ENCODE data around the gene BABAM2. TPM values are rescaled to one million over a fixed set of nuclear protein-coding genes. Genes with fewer than 3 reads are reported as not detected.
A peak's percentile ranks its signal among the peaks of the same experiment; 100 is the strongest.

BABAM2 gene
- total RNA-seq, 1 donor from 2014 or later, result 28.5 TPM

GRCh38 chr2:28185153-28185552 lies 294.6 kb downstream of the BABAM2 start:
- H3K4me3 Mint-ChIP-seq (ENCODE audit: unreplicated experiment), result no peak overlapping the region
- peaks cover 7% of the 10 kb centered on the region for H3K4me1 ChIP-seq (ENCODE audit: insufficient read depth, low read length)
- no peaks in the 10 kb centered on the region for H3K36me3 ChIP-seq (ENCODE audit: insufficient read depth, low read length)
- no peak overlapping the region for H3K27ac ChIP-seq (ENCODE audit: low read depth, low read length)
- no peaks in the 10 kb centered on the region for H3K27me3 ChIP-seq (ENCODE audit: insufficient read depth, low read length)
- no peak overlapping the region for H2AFZ ChIP-seq (ENCODE audit: low read depth, low read length)
- no peak overlapping the region for H3K4me3 ChIP-seq (ENCODE audit: insufficient read depth, low read depth, low read length)
- H3K79me2 ChIP-seq (ENCODE audit: insufficient read depth, low read length), result no peaks in the 10 kb centered on the region
- no peaks in the 10 kb centered on the region for H3K9me3 ChIP-seq (ENCODE audit: insufficient read depth, low read depth, low read length)
- H3K27me3 Mint-ChIP-seq (ENCODE audit: low read depth, unreplicated experiment), result no peaks in the 10 kb centered on the region
- TF ChIP-seq CTCF (IDR thresholded peaks at IDR 0.05; ENCODE audit: insufficient read depth, low read depth, low read length) (no peak), EZH2 (IDR thresholded peaks at IDR 0.05; ENCODE audit: insufficient read depth, low read length) (no peak)
- no peak overlapping the region for H3K9ac ChIP-seq (ENCODE audit: low read length)
- no peak for DNase-seq (ENCODE audit: low read depth)
- H3K27ac Mint-ChIP-seq (ENCODE audit: unreplicated experiment), result no peak overlapping the region
- no peaks in the 10 kb centered on the region for H4K20me1 ChIP-seq (ENCODE audit: insufficient read depth, low read length)
- H3K4me2 ChIP-seq (ENCODE audit: low read length), result no peak overlapping the region
- FAIRE-seq, result no peak
- H3K36me3 Mint-ChIP-seq (ENCODE audit: low read depth, unreplicated experiment), result no peaks in the 10 kb centered on the region
- H3K9me3 Mint-ChIP-seq (ENCODE audit: unreplicated experiment), result peaks cover 1% of the 10 kb centered on the region
- H3K4me1 Mint-ChIP-seq (ENCODE audit: low read depth, unreplicated experiment), result peaks cover 5% of the 10 kb centered on the region

- TF ChIP-seq EZH2 (IDR thresholded peaks at IDR 0.05; ENCODE audit: insufficient read depth, low read length) (no peak), CTCF (IDR thresholded peaks at IDR 0.05; ENCODE audit: insufficient read depth, low read depth, low read length) (no peak)
- no peaks in the 10 kb centered on the region for H3K27me3 Mint-ChIP-seq (ENCODE audit: low read depth, unreplicated experiment)
- Histone ChIP-seq H3K4me1 (ENCODE audit: insufficient read depth, low read length) (peaks cover 7% of the 10 kb centered on the region), H3K9me3 (ENCODE audit: insufficient read depth, low read depth, low read length) (no peaks in the 10 kb centered on the region), H4K20me1 (ENCODE audit: insufficient read depth, low read length) (no peaks in the 10 kb centered on the region), H2AFZ (ENCODE audit: low read depth, low read length) (no peak overlapping the region), H3K27ac (ENCODE audit: low read depth, low read length) (peak overlapping the region; percentile 27), H3K9ac (ENCODE audit: low read length) (no peak overlapping the region), H3K27me3 (ENCODE audit: insufficient read depth, low read length) (no peaks in the 10 kb centered on the region), H3K36me3 (ENCODE audit: insufficient read depth, low read length) (no peaks in the 10 kb centered on the region), H3K4me3 (ENCODE audit: insufficient read depth, low read depth, low read length) (no peak overlapping the region), H3K4me2 (ENCODE audit: low read length) (no peak overlapping the region), H3K79me2 (ENCODE audit: insufficient read depth, low read length) (no peaks in the 10 kb centered on the region)
- no peak overlapping the region for H3K4me3 Mint-ChIP-seq (ENCODE audit: unreplicated experiment)
- peaks cover 5% of the 10 kb centered on the region for H3K4me1 Mint-ChIP-seq (ENCODE audit: low read depth, unreplicated experiment)
- FAIRE-seq, result peak; percentile 86
- DNase-seq (ENCODE audit: low read depth), result peak; percentile 81
- no peaks in the 10 kb centered on the region for H3K36me3 Mint-ChIP-seq (ENCODE audit: low read depth, unreplicated experiment)
- H3K27ac Mint-ChIP-seq (ENCODE audit: unreplicated experiment), result peak overlapping the region; percentile 27
- H3K9me3 Mint-ChIP-seq (ENCODE audit: unreplicated experiment), result peaks cover 3% of the 10 kb centered on the region
Observed at GRCh38 chr2:28185891-28186290, 295.4 kb downstream of the BABAM2 start.

GRCh38 chr2:28187186-28187585 lies 296.7 kb downstream of the BABAM2 start:
- Histone ChIP-seq H3K4me1 (ENCODE audit: insufficient read depth, low read length) (peaks cover 7% of the 10 kb centered on the region), H3K9me3 (ENCODE audit: insufficient read depth, low read depth, low read length) (no peaks in the 10 kb centered on the region), H3K27ac (ENCODE audit: low read depth, low read length) (no peak overlapping the region), H3K4me3 (ENCODE audit: insufficient read depth, low read depth, low read length) (no peak overlapping the region), H4K20me1 (ENCODE audit: insufficient read depth, low read length) (no peaks in the 10 kb centered on the region), H3K27me3 (ENCODE audit: insufficient read depth, low read length) (no peaks in the 10 kb centered on the region), H3K79me2 (ENCODE audit: insufficient read depth, low read length) (no peaks in the 10 kb centered on the region), H2AFZ (ENCODE audit: low read depth, low read length) (no peak overlapping the region), H3K36me3 (ENCODE audit: insufficient read depth, low read length) (no peaks in the 10 kb centered on the region), H3K4me2 (ENCODE audit: low read length) (no peak overlapping the region), H3K9ac (ENCODE audit: low read length) (no peak overlapping the region)
- Mint-ChIP-seq H3K9me3 (ENCODE audit: unreplicated experiment) (peaks cover 3% of the 10 kb centered on the region), H3K27ac (ENCODE audit: unreplicated experiment) (no peak overlapping the region), H3K4me1 (ENCODE audit: low read depth, unreplicated experiment) (peaks cover 5% of the 10 kb centered on the region), H3K4me3 (ENCODE audit: unreplicated experiment) (no peak overlapping the region), H3K27me3 (ENCODE audit: low read depth, unreplicated experiment) (no peaks in the 10 kb centered on the region), H3K36me3 (ENCODE audit: low read depth, unreplicated experiment) (no peaks in the 10 kb centered on the region)
- no peak for FAIRE-seq
- no peak for TF ChIP-seq CTCF (IDR thresholded peaks at IDR 0.05; ENCODE audit: insufficient read depth, low read depth, low read length)
- TF ChIP-seq EZH2 (IDR thresholded peaks at IDR 0.05; ENCODE audit: insufficient read depth, low read length), result no peak
- no peak for DNase-seq (ENCODE audit: low read depth)
